GM12878 (cell line): ENCODE data around the gene PRKAA1. TPM values are rescaled to one million over a fixed set of nuclear protein-coding genes. Genes with fewer than 3 reads are reported as not detected.

Experiments
- BCLAF1 ChIP-seq: fragments of 450-650 bp; IDR thresholded peaks from 2 replicates; pipeline ENCODE4 v1.6.1; 2017; ENCODE audit warnings: antibody characterized with exemption, mild to moderate bottlenecking, moderate library complexity
- CHD4 ChIP-seq: fragments of 200-600 bp; sonication (generic); IDR thresholded peaks from 2 replicates; pipeline ENCODE4 v1.6.1; 2016; ENCODE audit warnings: mild to moderate bottlenecking
- E4F1 ChIP-seq: fragments of 450-650 bp; IDR thresholded peaks from 2 replicates; pipeline ENCODE4 v1.6.1; 2018; ENCODE audit warnings: borderline replicate concordance, mild to moderate bottlenecking; ENCODE audit not compliant: partially characterized antibody
- EED ChIP-seq: sonication (generic); IDR thresholded peaks from 2 replicates; pipeline ENCODE4 v1.6.1; 2016; ENCODE audit warnings: antibody characterized with exemption, low read depth
- HDAC6 ChIP-seq: fragments of 200-600 bp; sonication (generic); IDR thresholded peaks from one replicate; pipeline ENCODE4 v1.8.0; 2017; ENCODE audit warnings: antibody characterized with exemption; ENCODE audit not compliant: unreplicated experiment
- MTA2 ChIP-seq: fragments of 450-650 bp; IDR thresholded peaks from 2 replicates; pipeline ENCODE4 v1.6.1; 2016; ENCODE audit warnings: low read depth, mild to moderate bottlenecking, moderate library complexity
- POLR2AphosphoS5 ChIP-seq: IDR thresholded peaks from 2 replicates; pipeline ENCODE4 v1.6.1; 2011; ENCODE audit warnings: mild to moderate bottlenecking, low read length, inconsistent platforms
- SMARCA5 ChIP-seq: fragments of 450-650 bp; IDR thresholded peaks from 2 replicates; pipeline ENCODE4 v1.6.1; 2017; ENCODE audit warnings: mild to moderate bottlenecking
- SMC3 ChIP-seq: IDR thresholded peaks from 2 replicates; pipeline ENCODE4 v1.6.1; 2011; ENCODE audit warnings: low read length, improper control_type of control experiment, borderline replicate concordance
- TARDBP ChIP-seq: IDR thresholded peaks from 2 replicates; pipeline ENCODE4 v1.6.1; 2016; ENCODE audit warnings: borderline replicate concordance
- ZBTB11 ChIP-seq: fragments of 450-650 bp; formaldehyde crosslinking; IDR thresholded peaks from 2 replicates; pipeline ENCODE4 v1.5.0; 2022; ENCODE audit warnings: mild to moderate bottlenecking, missing genetic modification characterization
- ZBTB33 ChIP-seq: fragments of 450-650 bp; IDR thresholded peaks from 2 replicates; pipeline ENCODE4 v1.6.1; 2017; ENCODE audit warnings: mild to moderate bottlenecking
- ZNF592 ChIP-seq: fragments of 450-650 bp; IDR thresholded peaks from 2 replicates; pipeline ENCODE4 v1.6.1; 2017; ENCODE audit warnings: mild to moderate bottlenecking, moderate library complexity
- polyA plus RNA-seq, 11 experiments: library from polyadenylated mRNA; depleted of rRNA in 4 of 11; unstranded in 6 of 11; stranded (reverse) in 5 of 11; fragments of >200 nt; fragmentation: Nextera tagmentation in 4 of 11; fragmentation: Illumina TruSeq in 1 of 11; extraction: Ambion mirVana in 4 of 11; extraction: Trizol in 1 of 11; gene quantifications; 1 replicate in 1 of 11; 2 replicates in 10 of 11; pipeline versions ENCODE4 v1.2.1 to v1.2.3, GENCODE V29; 2011 to 2016; ENCODE audit warnings: inconsistent platforms in 2 of 11, missing spikeins in 2 of 11, low read depth in 1 of 11
- total RNA-seq, 4 experiments: library from RNA; depleted of rRNA in 3 of 4; stranded (reverse); fragments of >200 nt in 3 of 4; fragmentation: Illumina TruSeq in 1 of 4; extraction: Trizol in 1 of 4; gene quantifications; 2 replicates each; pipeline versions ENCODE4 v1.2.1 to v1.2.3, GENCODE V29; 2013 to 2021

Gene PRKAA1
- total and polyA plus RNA-seq, 10 of the 15 experiments (the other 5 are each of a cell fraction or from before 2014, with no cell fraction given) = 13.6 to 55.5 (median 29.6) TPM

GRCh38 chr5:40798012-40798800 is at the start of gene PRKAA1 (continued):
- no peak for TF ChIP-seq E4F1
- TF ChIP-seq HDAC6 = no peak
- TF ChIP-seq MTA2 = 0 out of 2 replicates have a peak, but pooled peaks have one; percentile 23
- peak; percentile 23; the same call in 1 of the 2 replicates for TF ChIP-seq TARDBP
- TF ChIP-seq SMARCA5 = peak; percentile 85; the same call in 1 of the 2 replicates
- TF ChIP-seq EED = peak; percentile 37; the same call in 1 of the 2 replicates
- TF ChIP-seq ZBTB11 (CRISPR knock-in tag) = no peak
- TF ChIP-seq POLR2AphosphoS5 = peak; percentile 69; the same call in 1 of the 2 replicates
- no peak for TF ChIP-seq ZBTB33
- no peak for TF ChIP-seq BCLAF1
- TF ChIP-seq ZNF592 = no peak
- TF ChIP-seq CHD4 = no peak
- TF ChIP-seq SMC3 = peak; percentile 25; the same call in 1 of the 2 replicates
